DLD1 (cell line): Measurements from ENCODE around the gene DNAH11.
"Not testable (repeated sequence)": the region's sequence is repeated elsewhere in the genome, so short reads cannot be mapped to it uniquely, and the experiment has no call there.

Source experiments
- in situ Hi-C: cut with HindIII; loops from 2 replicates; pipeline ENCODE4 v1.10.0; 2017; ENCODE audit warnings: low sequenced_read_pairs

Gene DNAH11

GRCh38 chr7:21762469-21762868, 219.6 kb downstream of the DNAH11 start:
- in situ Hi-C loops: loop anchor here (25.0 kb wide), 1 partner anchor 500 kb away; no protein-coding TSS in a partner anchor

GRCh38 chr7:21763818-21764217, 221.0 kb downstream of the DNAH11 start:
- in situ Hi-C loops: loop anchor here (25.0 kb wide), 1 partner anchor 502 kb away; no protein-coding TSS in a partner anchor

GRCh38 chr7:21766218-21766617, 223.4 kb downstream of the DNAH11 start:
- in situ Hi-C loops: loop anchor here (25.0 kb wide), 1 partner anchor 504 kb away; no protein-coding TSS in a partner anchor

- in situ Hi-C loops: loop anchor here (25.0 kb wide), 1 partner anchor 505 kb away; no protein-coding TSS in a partner anchor
Observed at GRCh38 chr7:21767300-21767900, 224.6 kb downstream of the DNAH11 start.

GRCh38 chr7:21768279-21768678, 225.4 kb downstream of the DNAH11 start:
- in situ Hi-C loops: loop anchor here (25.0 kb wide), 1 partner anchor 506 kb away; no protein-coding TSS in a partner anchor

GRCh38 chr7:21771266-21771665, 228.4 kb downstream of the DNAH11 start:
- in situ Hi-C loops: loop anchor here (25.0 kb wide), 1 partner anchor 509 kb away; no protein-coding TSS in a partner anchor

- in situ Hi-C loops: loop anchor here (25.0 kb wide), 1 partner anchor 510 kb away; no protein-coding TSS in a partner anchor
Observed at GRCh38 chr7:21771906-21772610, 229.2 kb downstream of the DNAH11 start.

- in situ Hi-C loops: loop anchor here (25.0 kb wide), 1 partner anchor 511 kb away; no protein-coding TSS in a partner anchor
Observed at GRCh38 chr7:21773326-21773725, 230.5 kb downstream of the DNAH11 start.

GRCh38 chr7:21777921-21778320, 235.1 kb downstream of the DNAH11 start:
- in situ Hi-C loops: no loop called here

- in situ Hi-C loops: no loop called here
Observed at GRCh38 chr7:21778953-21779352, 236.1 kb downstream of the DNAH11 start.

GRCh38 chr7:21782996-21783395, 240.2 kb downstream of the DNAH11 start:
- in situ Hi-C loops: no loop called here

GRCh38 chr7:21784989-21785388, 242.2 kb downstream of the DNAH11 start:
- in situ Hi-C loops: no loop called here

- in situ Hi-C loops: no loop called here
Observed at GRCh38 chr7:21805791-21806190, 263.0 kb downstream of the DNAH11 start.

- in situ Hi-C loops: no loop called here
Observed at GRCh38 chr7:21806388-21806787, 263.5 kb downstream of the DNAH11 start.

GRCh38 chr7:21819048-21819447, 276.2 kb downstream of the DNAH11 start:
- in situ Hi-C loops: no loop called here

GRCh38 chr7:21828841-21829240, 286.0 kb downstream of the DNAH11 start:
- in situ Hi-C loops: no loop called here

GRCh38 chr7:21829731-21830130, 286.9 kb downstream of the DNAH11 start:
- in situ Hi-C loops: no loop called here

GRCh38 chr7:21844742-21845141, 301.9 kb downstream of the DNAH11 start:
- in situ Hi-C loops: no loop called here

- in situ Hi-C loops: no loop called here
Observed at GRCh38 chr7:21850531-21851285, 307.9 kb downstream of the DNAH11 start.

GRCh38 chr7:21851559-21851967, 308.7 kb downstream of the DNAH11 start:
- in situ Hi-C loops: no loop called here

- in situ Hi-C loops: not testable (repeated sequence)
Observed at GRCh38 chr7:21865631-21866204, 322.9 kb downstream of the DNAH11 start.
